PFSK-1 (cell line): ENCODE measurements around the gene RET.

Experiments used
- FOXP2 ChIP-seq: optimal IDR thresholded peaks from 2 replicates; pipeline ENCODE3; 2011; ENCODE audit warnings: borderline replicate concordance, control low read depth, inconsistent platforms; ENCODE audit not compliant: insufficient read depth; ENCODE audit errors: extremely low read length, extremely low read depth
- POLR2AphosphoS5 ChIP-seq: IDR thresholded peaks from 2 replicates; pipeline ENCODE4 v1.6.1; 2012; ENCODE audit warnings: low read depth, mild to moderate bottlenecking, control low read depth, low read length, moderate library complexity
- REST ChIP-seq, 2 experiments: IDR thresholded peaks; 2 replicates each; pipeline versions ENCODE4 v1.6.1 to v1.8.0; 2011 to 2012; ENCODE audit warnings: low read depth in 2 of 2, low read length in 2 of 2, control low read depth in 1 of 2, inconsistent platforms in 1 of 2, mild to moderate bottlenecking in 1 of 2, moderate library complexity in 1 of 2; ENCODE audit not compliant: insufficient read depth in 1 of 2

GRCh38 chr10:43061760-43062159, 15.1 kb upstream of the RET start:
- TF ChIP-seq POLR2AphosphoS5 (no peak), FOXP2 (no peak), REST (IDR thresholded peaks at IDR 0.05; ENCODE audit: insufficient read depth in 1 of 2, low read depth in 2 of 2, low read length in 2 of 2) (no peak)
